Measurements from ENCODE around the gene DCN. TPM values are rescaled to one million over a fixed set of nuclear protein-coding genes. Genes with fewer than 3 reads are reported as not detected.

DCN gene
- polyA plus RNA-seq, 5 donors, result 1,637 to 2,288 (median 1,997) TPM

- DNase-seq, result peak; percentile 84 to 89
These were observed 42.3 kb downstream of the DCN start for GRCh38 chr12:91140026-91140931.

- no peak for DNase-seq
These were observed 43.3 kb downstream of the DCN start for GRCh38 chr12:91139286-91139685.

GRCh38 chr12:91138337-91138920, 44.2 kb downstream of the DCN start:
- no peak for DNase-seq

- DNase-seq, result no peak
These were observed 48.7 kb downstream of the DCN start for GRCh38 chr12:91133871-91134270.

GRCh38 chr12:91129662-91130362, 52.8 kb downstream of the DCN start:
- DNase-seq, result no peak

GRCh38 chr12:91127751-91128150, 54.9 kb downstream of the DCN start:
- no peak for DNase-seq

- DNase-seq, result no peak
These were observed 55.3 kb downstream of the DCN start for GRCh38 chr12:91127306-91127705.

GRCh38 chr12:91126516-91126915, 56.1 kb downstream of the DCN start:
- DNase-seq, result no peak

- DNase-seq, result no peak
These were observed 59.2 kb downstream of the DCN start for GRCh38 chr12:91123236-91123916.

GRCh38 chr12:91120781-91121180, 61.8 kb downstream of the DCN start:
- DNase-seq, result no peak

GRCh38 chr12:91119089-91119488, 63.5 kb downstream of the DCN start:
- no peak for DNase-seq

- DNase-seq, result no peak
These were observed 69.0 kb downstream of the DCN start for GRCh38 chr12:91113621-91114020.

GRCh38 chr12:91111366-91112325, 71.0 kb downstream of the DCN start, which contains the start of gene LUM:
Gene LUM (minus strand): TSS chr12:91111494. CDS start chr12:91108979, 2,515 bp downstream.
- peak; percentile 78 to 85 for DNase-seq

GRCh38 chr12:91110311-91110924, 72.2 kb downstream of the DCN start:
- no peak for DNase-seq

GRCh38 chr12:91109581-91110310, 72.9 kb downstream of the DCN start:
- no peak for DNase-seq

- peak; percentile 72 to 76 for DNase-seq
These were observed 73.5 kb downstream of the DCN start for GRCh38 chr12:91109148-91109564.

- no peak for DNase-seq
These were observed 74.3 kb downstream of the DCN start for GRCh38 chr12:91108196-91108755.

GRCh38 chr12:91106283-91106682, 76.3 kb downstream of the DCN start:
- DNase-seq, result no peak

- DNase-seq, result no peak
These were observed 76.8 kb downstream of the DCN start for GRCh38 chr12:91105807-91106206.
